Esophagus squamous epithelium (tissue), 4 donors: ENCODE measurements around the gene TANGO6.

ENCODE experiments used
- POLR2A ChIP-seq, 4 donors: fragments of 450-650 bp; IDR thresholded peaks; one replicate each; pipeline ENCODE4 v1.6.1; 2017; ENCODE audit warnings: antibody characterized with exemption in 4 of 4, mild to moderate bottlenecking in 4 of 4, moderate library complexity in 3 of 4
- TF ChIP-seq, protein P1 (sequence below), 6 experiments: fragments of 450-650 bp in 4 of 6; fragments of 200-600 bp in 2 of 6; sonication (generic) in 2 of 6; IDR thresholded peaks; one replicate each; pipeline ENCODE4 v1.5.1; 2016 to 2019; ENCODE audit warnings: antibody characterized with exemption in 6 of 6, mild to moderate bottlenecking in 4 of 6, moderate library complexity in 4 of 6

DNA sequence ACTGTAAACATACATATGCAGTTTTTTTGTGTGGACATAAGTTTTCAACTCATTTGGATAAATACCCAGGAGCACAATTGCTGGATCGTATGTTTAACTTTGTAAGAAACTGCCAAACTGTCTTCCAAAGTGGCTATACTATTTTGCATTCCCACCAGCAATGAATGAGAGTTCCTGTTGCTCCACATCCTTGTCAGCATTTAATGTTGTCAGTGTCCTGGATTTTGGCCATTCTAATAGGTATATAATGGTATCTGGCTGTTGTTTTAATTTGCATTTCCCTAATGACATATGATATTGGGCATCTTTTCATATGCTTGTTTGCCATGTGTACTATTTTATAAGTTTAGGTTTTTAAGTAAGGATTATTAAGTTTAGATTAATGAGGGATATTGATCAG lies 14.1 kb downstream of the TANGO6 start:
- TF ChIP-seq POLR2A (IDR thresholded peaks at IDR 0.05), result no peak
- TF ChIP-seq, protein P1, sequence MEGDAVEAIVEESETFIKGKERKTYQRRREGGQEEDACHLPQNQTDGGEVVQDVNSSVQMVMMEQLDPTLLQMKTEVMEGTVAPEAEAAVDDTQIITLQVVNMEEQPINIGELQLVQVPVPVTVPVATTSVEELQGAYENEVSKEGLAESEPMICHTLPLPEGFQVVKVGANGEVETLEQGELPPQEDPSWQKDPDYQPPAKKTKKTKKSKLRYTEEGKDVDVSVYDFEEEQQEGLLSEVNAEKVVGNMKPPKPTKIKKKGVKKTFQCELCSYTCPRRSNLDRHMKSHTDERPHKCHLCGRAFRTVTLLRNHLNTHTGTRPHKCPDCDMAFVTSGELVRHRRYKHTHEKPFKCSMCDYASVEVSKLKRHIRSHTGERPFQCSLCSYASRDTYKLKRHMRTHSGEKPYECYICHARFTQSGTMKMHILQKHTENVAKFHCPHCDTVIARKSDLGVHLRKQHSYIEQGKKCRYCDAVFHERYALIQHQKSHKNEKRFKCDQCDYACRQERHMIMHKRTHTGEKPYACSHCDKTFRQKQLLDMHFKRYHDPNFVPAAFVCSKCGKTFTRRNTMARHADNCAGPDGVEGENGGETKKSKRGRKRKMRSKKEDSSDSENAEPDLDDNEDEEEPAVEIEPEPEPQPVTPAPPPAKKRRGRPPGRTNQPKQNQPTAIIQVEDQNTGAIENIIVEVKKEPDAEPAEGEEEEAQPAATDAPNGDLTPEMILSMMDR (IDR thresholded peaks at IDR 0.05), result no peak
